B cell (primary cell): Measurements from ENCODE around the gene EPOP. TPM values are rescaled to one million over a fixed set of nuclear protein-coding genes. Genes with fewer than 3 reads are reported as not detected.

Experiments used
- ATAC-seq: fragments of 200-7000 bp; cut with Tn5 transposase; one replicate; pipeline ENCODE4 v1.10.0; 2021; ENCODE audit warnings: low read depth, mild to moderate bottlenecking, moderate number of reproducible peaks, moderate library complexity
- CTCF ChIA-PET: fragments of 350-600 bp; sonication (Branson Sonifier 250); formaldehyde crosslinking; loops from one replicate; lab custom pipeline; 2021; ENCODE audit warnings: antibody characterized with exemption, inconsistent platforms; lab: Charles Lee
- POLR2A ChIA-PET: fragments of 350-600 bp; sonication (Branson Sonifier 250); formaldehyde crosslinking; loops from one replicate; lab custom pipeline; 2021; ENCODE audit warnings: antibody characterized with exemption; lab: Charles Lee
- DNase-seq: peaks from one replicate; pipeline ENCODE4 v3.0.0; 2013
- H2AFZ ChIP-seq: 2 replicates; pipeline ENCODE4 v1.6.1; 2012; ENCODE audit warnings: mild to moderate bottlenecking, low read depth, low read length; ENCODE audit not compliant: insufficient read depth, poor library complexity, severe bottlenecking
- H3K27ac ChIP-seq, 2 donors: 1 replicate in 1 of 2; 2 replicates in 1 of 2; pipeline ENCODE4 v1.5.1; 2012 to 2013; ENCODE audit warnings: low read length in 2 of 2, mild to moderate bottlenecking in 2 of 2, moderate library complexity in 1 of 2
- H3K27me3 ChIP-seq, 4 experiments: fragments of 200-600 bp in 1 of 4; sonication (generic) in 1 of 4; replicated peaks in 1 of 4; 1 replicate in 2 of 4; 2 replicates in 2 of 4; pipeline versions ENCODE4 v1.6.1 to v1.7.0; 2013 to 2016; ENCODE audit warnings: low read length in 3 of 4, mild to moderate bottlenecking in 2 of 4, mixed read lengths in 1 of 4, moderate library complexity in 1 of 4; ENCODE audit not compliant: insufficient read depth in 4 of 4, control insufficient read depth in 3 of 4; ENCODE audit errors: control extremely low read depth in 1 of 4
- H3K36me3 ChIP-seq, 2 experiments: replicated peaks in 1 of 2; 1 replicate in 1 of 2; 2 replicates in 1 of 2; pipeline versions ENCODE4 v1.6.1 to v1.7.1; 2013; ENCODE audit warnings: low read length in 1 of 2; ENCODE audit not compliant: insufficient read depth in 2 of 2, control insufficient read depth in 1 of 2; ENCODE audit errors: control extremely low read depth in 1 of 2, extremely low read depth in 1 of 2
- H3K4me1 ChIP-seq, 2 donors: fragments of 200-600 bp in 1 of 2; sonication (generic) in 1 of 2; 1 replicate in 1 of 2; 2 replicates in 1 of 2; pipeline versions ENCODE4 v1.5.1 to v1.6.1; 2013 to 2017; ENCODE audit warnings: low read length in 2 of 2; ENCODE audit not compliant: control insufficient read depth in 2 of 2, insufficient read depth in 2 of 2
- H3K4me2 ChIP-seq: replicated peaks from 2 replicates; pipeline ENCODE3; 2012; ENCODE audit warnings: mild to moderate bottlenecking, low read depth, low read length; ENCODE audit not compliant: poor library complexity, severe bottlenecking
- H3K4me3 ChIP-seq, 5 experiments: fragments of 200-600 bp in 1 of 5; sonication (generic) in 1 of 5; 1 replicate in 3 of 5; 2 replicates in 2 of 5; pipeline versions ENCODE4 v1.5.1 to v1.7.0; 2011 to 2016; ENCODE audit warnings: low read length in 4 of 5, mild to moderate bottlenecking in 4 of 5, low read depth in 2 of 5, control low read depth in 1 of 5, moderate library complexity in 1 of 5; ENCODE audit not compliant: insufficient read depth in 1 of 5; ENCODE audit errors: control extremely low read depth in 1 of 5, extremely low read depth in 1 of 5
- H3K79me2 ChIP-seq: fragments of 200-600 bp; sonication (generic); one replicate; pipeline ENCODE4 v1.6.0; 2016; ENCODE audit warnings: low read length; ENCODE audit not compliant: control insufficient read depth, insufficient read depth
- H3K9ac ChIP-seq: fragments of 200-600 bp; sonication (generic); 2 replicates; pipeline ENCODE4 v1.6.1; 2017; ENCODE audit warnings: mild to moderate bottlenecking, low read length, moderate library complexity
- H3K9me3 ChIP-seq, 3 donors: one replicate each; pipeline versions ENCODE4 v1.6.1 to v1.7.1; 2013; ENCODE audit warnings: low read length in 2 of 3; ENCODE audit not compliant: control insufficient read depth in 2 of 3, insufficient read depth in 1 of 3; ENCODE audit errors: control extremely low read depth in 1 of 3
- H4K20me1 ChIP-seq: 2 replicates; pipeline ENCODE4 v1.6.0; 2012; ENCODE audit warnings: mild to moderate bottlenecking, low read length; ENCODE audit not compliant: insufficient read depth, control insufficient read depth, poor library complexity, severe bottlenecking
- H3K27ac Mint-ChIP-seq: one replicate; pipeline ENCODE4 v1.8.0; 2021; ENCODE audit warnings: mixed read lengths
- H3K27me3 Mint-ChIP-seq: one replicate; pipeline ENCODE4 v1.8.0; 2021; ENCODE audit warnings: mixed read lengths
- H3K4me1 Mint-ChIP-seq: one replicate; pipeline ENCODE4 v1.8.0; 2021; ENCODE audit warnings: mixed read lengths
- H3K4me3 Mint-ChIP-seq: one replicate; pipeline ENCODE4 v1.8.0; 2021; ENCODE audit warnings: mixed read lengths
- H3K9me3 Mint-ChIP-seq: one replicate; pipeline ENCODE4 v1.8.0; 2022; ENCODE audit warnings: mixed read lengths; ENCODE audit not compliant: insufficient read depth
- EZH2 ChIP-seq: IDR thresholded peaks from 2 replicates; pipeline ENCODE4 v1.6.1; 2012; ENCODE audit warnings: borderline replicate concordance, low read depth, mild to moderate bottlenecking, moderate library complexity, low read length; ENCODE audit not compliant: insufficient read depth, poor library complexity, severe bottlenecking
- WGBS: methylation state at CpG from one replicate; pipeline ENCODE4 v1.1.5; 2013; ENCODE audit warnings: missing lambda C conversion rate; ENCODE audit not compliant: insufficient coverage; 5-methylcytosine and 5-hydroxymethylcytosine counted together
- intact Hi-C: fragments of 100-400 bp; cut with micrococcal nuclease; formaldehyde crosslinking; loops from one replicate; pipeline ENCODE4 v1.10.0; 2022
- polyA plus RNA-seq: library from polyadenylated mRNA; depleted of rRNA; stranded (reverse); fragments of >200 nt; gene quantifications from 2 replicates; pipeline ENCODE4 v1.2.3, GENCODE V29; 2012
- total RNA-seq, 2 donors: library from RNA; stranded (reverse); fragments of 120-200 nt in 1 of 2; gene quantifications; 1 replicate in 1 of 2; 2 replicates in 1 of 2; pipeline versions ENCODE4 v1.2.3 to v1.2.4, GENCODE V29; 2013 to 2022
- TF ChIP-seq, protein P1 (sequence below): fragments of 200-600 bp; IDR thresholded peaks from one replicate; pipeline ENCODE4 v1.8.0; 2022; ENCODE audit warnings: antibody characterized with exemption, mild to moderate bottlenecking

The EPOP gene
- total and polyA plus RNA-seq, 2 donors (not counting 1 experiment from before 2014, with no cell fraction given): 0.66 to 1.2 TPM

DNA sequence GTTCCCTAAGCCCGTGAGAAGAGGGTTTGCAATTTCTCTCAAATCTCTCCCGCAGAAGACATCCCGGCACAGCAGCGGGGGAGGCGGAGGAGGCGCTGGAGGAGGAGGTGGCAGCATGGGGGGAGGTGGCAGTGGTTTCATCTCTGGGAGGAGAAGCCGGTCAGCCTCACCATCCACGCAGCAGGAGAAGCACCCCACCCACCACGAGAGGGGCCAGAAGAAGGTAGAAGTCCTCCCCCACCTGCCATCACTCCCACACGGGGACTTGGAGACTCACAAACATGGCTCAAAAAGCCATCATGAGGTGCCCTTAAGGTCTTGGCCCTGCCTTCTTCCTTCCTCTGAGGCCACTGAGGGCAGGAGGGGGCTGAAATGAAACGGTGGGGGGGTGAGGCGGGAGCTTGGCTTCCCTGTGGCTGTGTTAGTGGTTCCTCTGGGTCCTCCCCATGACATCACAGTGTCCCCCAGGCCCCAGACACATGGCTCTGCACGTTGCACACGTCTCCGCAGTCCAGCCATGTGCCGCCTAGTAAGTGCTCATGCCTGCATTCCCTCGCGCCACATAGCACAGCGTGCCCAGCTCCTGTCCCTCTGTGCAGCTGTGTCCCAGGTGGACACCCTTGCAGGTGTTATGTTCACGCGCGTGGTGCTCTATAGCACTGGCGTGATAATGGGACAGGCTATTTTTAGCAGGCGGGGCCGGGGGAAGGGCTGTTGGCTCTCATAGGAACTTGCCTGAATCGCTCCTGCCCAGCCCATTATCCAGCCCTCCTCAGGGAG is 37.2 kb upstream of the EPOP start:
- ATAC-seq: no peak
- Histone ChIP-seq H3K4me2 (no peak overlapping the region), H3K9ac (no peak overlapping the region), H2AFZ (no peak overlapping the region), H3K27me3 (no peaks in the 10 kb centered on the region), H3K9me3 (no peaks in the 10 kb centered on the region), H4K20me1 (peaks cover 62% of the 10 kb centered on the region), H3K27ac (no peak overlapping the region), H3K4me3 (no peak overlapping the region), H3K4me1 (peaks cover 6 to 9% of the 10 kb centered on the region in 2 donors), H3K79me2 (peaks cover 14% of the 10 kb centered on the region), H3K36me3 (peaks cover 3 to 89% of the 10 kb centered on the region in 2 experiments)
- ChIA-PET POLR2A (interaction anchor here (0.8 kb wide), 1 partner anchor 16 kb away, joined by 3 read pairs; no protein-coding TSS in a partner anchor), CTCF (interaction anchor here (1.2 kb wide), 1 partner anchor 16 kb away, joined by 5 read pairs; no protein-coding TSS in a partner anchor)
- 79% methylated on average over 15 of the region's 26 CpGs for WGBS
- Mint-ChIP-seq H3K27ac (no peak overlapping the region), H3K27me3 (no peaks in the 10 kb centered on the region), H3K4me3 (no peak overlapping the region), H3K9me3 (no peaks in the 10 kb centered on the region), H3K4me1 (peaks cover 18% of the 10 kb centered on the region)
- intact Hi-C loops: no loop called here
- no peak for DNase-seq
- no peak for TF ChIP-seq EZH2
- TF ChIP-seq, protein P1, sequence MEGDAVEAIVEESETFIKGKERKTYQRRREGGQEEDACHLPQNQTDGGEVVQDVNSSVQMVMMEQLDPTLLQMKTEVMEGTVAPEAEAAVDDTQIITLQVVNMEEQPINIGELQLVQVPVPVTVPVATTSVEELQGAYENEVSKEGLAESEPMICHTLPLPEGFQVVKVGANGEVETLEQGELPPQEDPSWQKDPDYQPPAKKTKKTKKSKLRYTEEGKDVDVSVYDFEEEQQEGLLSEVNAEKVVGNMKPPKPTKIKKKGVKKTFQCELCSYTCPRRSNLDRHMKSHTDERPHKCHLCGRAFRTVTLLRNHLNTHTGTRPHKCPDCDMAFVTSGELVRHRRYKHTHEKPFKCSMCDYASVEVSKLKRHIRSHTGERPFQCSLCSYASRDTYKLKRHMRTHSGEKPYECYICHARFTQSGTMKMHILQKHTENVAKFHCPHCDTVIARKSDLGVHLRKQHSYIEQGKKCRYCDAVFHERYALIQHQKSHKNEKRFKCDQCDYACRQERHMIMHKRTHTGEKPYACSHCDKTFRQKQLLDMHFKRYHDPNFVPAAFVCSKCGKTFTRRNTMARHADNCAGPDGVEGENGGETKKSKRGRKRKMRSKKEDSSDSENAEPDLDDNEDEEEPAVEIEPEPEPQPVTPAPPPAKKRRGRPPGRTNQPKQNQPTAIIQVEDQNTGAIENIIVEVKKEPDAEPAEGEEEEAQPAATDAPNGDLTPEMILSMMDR: no peak

DNA sequence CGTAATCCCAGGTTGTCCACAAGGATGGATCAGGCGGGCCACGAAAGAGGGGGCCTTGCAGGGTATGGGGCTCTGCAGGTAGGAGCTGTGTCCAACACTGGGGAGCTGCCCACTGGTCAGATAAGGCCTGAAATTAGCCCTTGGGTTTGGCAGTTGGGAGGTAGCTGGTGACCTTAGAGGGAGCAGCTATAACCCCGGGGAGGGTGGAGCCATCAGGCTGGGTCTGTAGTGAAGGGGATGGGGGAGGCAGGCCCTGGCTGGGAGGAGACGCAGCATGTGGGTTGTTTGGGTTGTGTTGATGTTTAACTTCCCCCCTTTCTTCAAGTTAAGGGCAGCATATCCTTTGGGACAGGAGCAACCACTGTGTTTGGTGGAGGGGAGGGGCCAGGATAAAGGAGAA is 36.2 kb upstream of the EPOP start:
- Histone ChIP-seq H3K4me3 (no peak overlapping the region), H3K9ac (no peak overlapping the region), H3K4me2 (no peak overlapping the region), H2AFZ (no peak overlapping the region), H3K79me2 (peaks cover 24% of the 10 kb centered on the region), H3K27ac (no peak overlapping the region), H3K36me3 (peaks cover 3 to 79% of the 10 kb centered on the region in 2 experiments), H3K27me3 (no peaks in the 10 kb centered on the region), H3K4me1 (peaks cover 10 to 19% of the 10 kb centered on the region in 2 donors), H4K20me1 (peaks cover 70% of the 10 kb centered on the region), H3K9me3 (no peaks in the 10 kb centered on the region)
- TF ChIP-seq, protein P1: no peak
- TF ChIP-seq EZH2: no peak
- Mint-ChIP-seq H3K9me3 (no peaks in the 10 kb centered on the region), H3K4me3 (no peak overlapping the region), H3K27ac (no peak overlapping the region), H3K4me1 (peaks cover 28% of the 10 kb centered on the region), H3K27me3 (no peaks in the 10 kb centered on the region)
- intact Hi-C loops: no loop called here
- CTCF ChIA-PET: interaction anchor here (0.8 to 1.4 kb wide), 4 partner anchors 18 to 153 kb away, joined by 3 to 4 read pairs (median 3); no protein-coding TSS in a partner anchor
- DNase-seq (no peak), ATAC-seq (no peak)
- WGBS: 90% methylated on average over 5 of the region's 5 CpGs
- POLR2A ChIA-PET: interaction anchor here (0.8 kb wide), 2 partner anchors 17 to 34 kb away, joined by 3 read pairs; no protein-coding TSS in a partner anchor
